ENCODE measurements around the gene UBE2J2. TPM values are rescaled to one million over a fixed set of nuclear protein-coding genes. Genes with fewer than 3 reads are reported as not detected.

UBE2J2 gene
- total and polyA plus RNA-seq, 2 of the 13 experiments (the other 11 are each of a cell fraction or from before 2014, with no cell fraction given) = 25.4 to 29.4 TPM

GRCh38 chr1:1307261-1307922 lies 33.7 kb upstream of the UBE2J2 start (continued):
- TF ChIP-seq KDM5A (IDR thresholded peaks at IDR 0.05; ENCODE audit: borderline replicate concordance, low read length) (0 out of 2 replicates have a peak, but pooled peaks have one; percentile 7), NRL (CRISPR knock-in tag; IDR thresholded peaks at IDR 0.05; ENCODE audit: borderline replicate concordance) (peak; percentile 8; the same call in 1 of the 2 replicates), CBFB (CRISPR knock-in tag; IDR thresholded peaks at IDR 0.05) (no peak), KDM5B (CRISPR knock-in tag; IDR thresholded peaks at IDR 0.05; ENCODE audit: borderline replicate concordance) (peak; percentile 13; the same call in 1 of the 2 replicates), ZNF772 (CRISPR knock-in tag; IDR thresholded peaks at IDR 0.05) (no peak), ZMYM4 (CRISPR knock-in tag; IDR thresholded peaks at IDR 0.05) (no peak), SMAD1 (CRISPR knock-in tag; IDR thresholded peaks at IDR 0.05; ENCODE audit: borderline replicate concordance, low read depth) (0 out of 2 replicates have a peak, but pooled peaks have one; percentile 28), ZNF891 (CRISPR knock-in tag; IDR thresholded peaks at IDR 0.05) (peak; percentile 52; the same call in 1 of the 2 replicates), ZNF382 (CRISPR knock-in tag; IDR thresholded peaks at IDR 0.05; ENCODE audit: borderline replicate concordance) (no peak), ZSCAN21 (CRISPR knock-in tag; IDR thresholded peaks at IDR 0.05; ENCODE audit: borderline replicate concordance) (no peak), ZNF558 (CRISPR knock-in tag; IDR thresholded peaks at IDR 0.05; ENCODE audit: borderline replicate concordance) (0 out of 2 replicates have a peak, but pooled peaks have one; percentile 9), AGO1 (IDR thresholded peaks at IDR 0.05; ENCODE audit: low read depth, low read length, poor library complexity, severe bottlenecking) (no peak), RBFOX2 (IDR thresholded peaks at IDR 0.05; ENCODE audit: low read depth, low read length) (peak; percentile 54), NFE2L1 (CRISPR knock-in tag; IDR thresholded peaks at IDR 0.05; ENCODE audit: borderline replicate concordance) (0 out of 2 replicates have a peak, but pooled peaks have one; percentile 49), ZNF563 (CRISPR knock-in tag; IDR thresholded peaks at IDR 0.05) (peak; percentile 55; the same call in 1 of the 2 replicates)
- TF ChIP-seq, protein P1, sequence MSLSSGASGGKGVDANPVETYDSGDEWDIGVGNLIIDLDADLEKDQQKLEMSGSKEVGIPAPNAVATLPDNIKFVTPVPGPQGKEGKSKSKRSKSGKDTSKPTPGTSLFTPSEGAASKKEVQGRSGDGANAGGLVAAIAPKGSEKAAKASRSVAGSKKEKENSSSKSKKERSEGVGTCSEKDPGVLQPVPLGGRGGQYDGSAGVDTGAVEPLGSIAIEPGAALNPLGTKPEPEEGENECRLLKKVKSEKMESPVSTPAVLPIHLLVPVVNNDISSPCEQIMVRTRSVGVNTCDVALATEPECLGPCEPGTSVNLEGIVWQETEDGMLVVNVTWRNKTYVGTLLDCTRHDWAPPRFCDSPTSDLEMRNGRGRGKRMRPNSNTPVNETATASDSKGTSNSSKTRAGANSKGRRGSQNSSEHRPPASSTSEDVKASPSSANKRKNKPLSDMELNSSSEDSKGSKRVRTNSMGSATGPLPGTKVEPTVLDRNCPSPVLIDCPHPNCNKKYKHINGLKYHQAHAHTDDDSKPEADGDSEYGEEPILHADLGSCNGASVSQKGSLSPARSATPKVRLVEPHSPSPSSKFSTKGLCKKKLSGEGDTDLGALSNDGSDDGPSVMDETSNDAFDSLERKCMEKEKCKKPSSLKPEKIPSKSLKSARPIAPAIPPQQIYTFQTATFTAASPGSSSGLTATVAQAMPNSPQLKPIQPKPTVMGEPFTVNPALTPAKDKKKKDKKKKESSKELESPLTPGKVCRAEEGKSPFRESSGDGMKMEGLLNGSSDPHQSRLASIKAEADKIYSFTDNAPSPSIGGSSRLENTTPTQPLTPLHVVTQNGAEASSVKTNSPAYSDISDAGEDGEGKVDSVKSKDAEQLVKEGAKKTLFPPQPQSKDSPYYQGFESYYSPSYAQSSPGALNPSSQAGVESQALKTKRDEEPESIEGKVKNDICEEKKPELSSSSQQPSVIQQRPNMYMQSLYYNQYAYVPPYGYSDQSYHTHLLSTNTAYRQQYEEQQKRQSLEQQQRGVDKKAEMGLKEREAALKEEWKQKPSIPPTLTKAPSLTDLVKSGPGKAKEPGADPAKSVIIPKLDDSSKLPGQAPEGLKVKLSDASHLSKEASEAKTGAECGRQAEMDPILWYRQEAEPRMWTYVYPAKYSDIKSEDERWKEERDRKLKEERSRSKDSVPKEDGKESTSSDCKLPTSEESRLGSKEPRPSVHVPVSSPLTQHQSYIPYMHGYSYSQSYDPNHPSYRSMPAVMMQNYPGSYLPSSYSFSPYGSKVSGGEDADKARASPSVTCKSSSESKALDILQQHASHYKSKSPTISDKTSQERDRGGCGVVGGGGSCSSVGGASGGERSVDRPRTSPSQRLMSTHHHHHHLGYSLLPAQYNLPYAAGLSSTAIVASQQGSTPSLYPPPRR (CRISPR knock-in tag; IDR thresholded peaks at IDR 0.05; ENCODE audit: borderline replicate concordance) = no peak
- TF ChIP-seq, protein P2, sequence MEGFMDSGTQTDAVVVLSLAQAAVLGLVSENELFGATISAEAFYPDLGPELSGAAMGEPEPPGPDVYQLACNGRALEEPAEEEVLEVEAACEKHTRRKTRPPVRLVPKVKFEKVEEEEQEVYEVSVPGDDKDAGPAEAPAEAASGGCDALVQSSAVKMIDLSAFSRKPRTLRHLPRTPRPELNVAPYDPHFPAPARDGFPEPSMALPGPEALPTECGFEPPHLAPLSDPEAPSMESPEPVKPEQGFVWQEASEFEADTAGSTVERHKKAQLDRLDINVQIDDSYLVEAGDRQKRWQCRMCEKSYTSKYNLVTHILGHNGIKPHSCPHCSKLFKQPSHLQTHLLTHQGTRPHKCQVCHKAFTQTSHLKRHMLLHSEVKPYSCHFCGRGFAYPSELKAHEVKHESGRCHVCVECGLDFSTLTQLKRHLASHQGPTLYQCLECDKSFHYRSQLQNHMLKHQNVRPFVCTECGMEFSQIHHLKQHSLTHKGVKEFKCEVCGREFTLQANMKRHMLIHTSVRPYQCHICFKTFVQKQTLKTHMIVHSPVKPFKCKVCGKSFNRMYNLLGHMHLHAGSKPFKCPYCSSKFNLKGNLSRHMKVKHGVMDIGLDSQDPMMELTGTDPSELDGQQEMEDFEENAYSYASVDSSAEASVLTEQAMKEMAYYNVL (CRISPR knock-in tag; IDR thresholded peaks at IDR 0.05; ENCODE audit: borderline replicate concordance) = 0 out of 2 replicates have a peak, but pooled peaks have one; percentile 27
- TF ChIP-seq, protein P3, sequence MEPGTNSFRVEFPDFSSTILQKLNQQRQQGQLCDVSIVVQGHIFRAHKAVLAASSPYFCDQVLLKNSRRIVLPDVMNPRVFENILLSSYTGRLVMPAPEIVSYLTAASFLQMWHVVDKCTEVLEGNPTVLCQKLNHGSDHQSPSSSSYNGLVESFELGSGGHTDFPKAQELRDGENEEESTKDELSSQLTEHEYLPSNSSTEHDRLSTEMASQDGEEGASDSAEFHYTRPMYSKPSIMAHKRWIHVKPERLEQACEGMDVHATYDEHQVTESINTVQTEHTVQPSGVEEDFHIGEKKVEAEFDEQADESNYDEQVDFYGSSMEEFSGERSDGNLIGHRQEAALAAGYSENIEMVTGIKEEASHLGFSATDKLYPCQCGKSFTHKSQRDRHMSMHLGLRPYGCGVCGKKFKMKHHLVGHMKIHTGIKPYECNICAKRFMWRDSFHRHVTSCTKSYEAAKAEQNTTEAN (CRISPR knock-in tag; conservative IDR thresholded peaks at IDR 0.05) = 0 out of 2 replicates have a peak, but pooled peaks have one; percentile 8

All from HepG2 (cell line).